HUDEP-2 (cell line): Measurements from ENCODE around the gene CPD.
"Not testable (repeated sequence)": the region's sequence is repeated elsewhere in the genome, so short reads cannot be mapped to it uniquely, and the experiment has no call there.

Source experiments
- DNase-seq, 76 experiments: peaks; one replicate each; lab custom pipeline; 2025; ENCODE audit not compliant: unreplicated experiment in 76 of 76; lab: John Stamatoyannopoulos, UW

CPD gene

DNA sequence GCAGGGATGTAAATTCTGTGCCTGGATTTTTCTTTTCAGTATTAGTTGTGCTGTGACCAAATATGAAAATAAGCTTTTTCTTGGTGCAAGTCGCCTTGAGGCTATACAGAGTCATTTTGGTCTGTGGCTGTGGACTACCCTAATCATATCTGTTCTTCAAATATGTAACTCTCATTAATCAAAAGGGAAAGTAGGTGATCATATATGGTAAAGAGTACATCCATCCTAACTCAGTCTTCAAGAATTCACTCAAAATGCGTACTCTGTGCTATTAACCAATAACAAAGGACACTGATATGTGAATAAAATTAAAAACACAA is 2.6 kb downstream of the CPD start:
- DNase-seq = no peak

DNA sequence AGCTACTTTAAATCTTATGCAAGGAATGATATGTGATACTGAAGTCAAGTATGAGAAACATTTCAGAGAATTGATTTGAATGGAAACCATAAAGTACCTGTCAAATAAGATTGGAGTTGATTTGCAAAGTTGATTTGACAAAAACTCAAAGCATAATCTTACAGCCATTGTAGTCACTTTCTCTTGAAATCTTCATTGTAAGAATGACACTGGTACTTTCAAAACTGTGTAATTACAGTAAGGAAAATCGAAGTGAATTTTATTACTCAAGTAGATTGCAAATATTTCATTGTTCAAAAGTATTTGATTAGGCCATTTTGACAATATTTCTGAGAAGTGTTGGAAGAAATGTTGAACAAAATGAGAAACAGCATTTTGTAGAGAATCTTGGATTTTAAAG is 3.6 kb downstream of the CPD start:
- DNase-seq = no peak

DNA sequence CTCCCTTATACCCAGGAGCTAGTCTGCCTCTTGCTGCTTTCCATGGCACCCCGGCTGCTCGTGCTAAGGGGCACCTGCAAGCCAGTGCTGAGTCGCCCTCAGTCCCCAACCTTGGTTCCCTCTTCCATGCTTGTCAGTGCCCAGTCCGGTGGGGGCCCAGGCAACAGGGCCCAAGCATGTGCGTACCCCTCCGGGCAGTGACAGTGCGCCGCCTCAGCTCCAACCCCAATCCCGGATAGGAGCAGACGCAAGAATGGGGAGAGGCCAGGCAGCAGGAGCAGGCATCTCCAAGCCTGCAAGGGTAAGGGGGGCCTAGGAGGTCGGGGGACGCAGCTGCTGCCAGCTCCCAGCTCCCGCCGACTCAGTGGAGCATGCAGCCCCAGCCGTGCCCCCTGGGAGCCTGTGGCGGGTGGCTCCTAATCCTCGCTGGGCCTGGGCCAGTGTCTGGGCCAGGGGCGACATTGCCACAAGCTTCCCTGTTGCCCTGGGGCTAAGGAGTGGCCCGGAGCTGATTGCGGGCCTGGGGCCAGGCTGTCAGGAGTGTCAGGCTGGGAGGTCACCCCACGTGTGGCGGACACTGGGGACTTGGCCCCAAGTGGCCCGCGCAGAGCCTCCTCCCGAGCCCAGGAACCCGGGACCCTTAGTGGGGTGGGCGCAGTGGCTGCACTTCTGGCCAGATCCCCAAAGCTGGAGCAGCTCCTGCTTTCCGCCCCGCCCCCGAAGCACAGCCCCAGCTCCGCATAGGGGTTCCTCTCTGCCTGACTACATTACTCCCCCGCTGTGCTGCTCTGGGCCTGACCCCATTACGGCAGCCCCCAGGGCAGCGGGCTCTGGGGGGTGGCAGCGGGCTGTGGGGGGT is 9.8 kb downstream of the CPD start:
- no peak for DNase-seq

DNA sequence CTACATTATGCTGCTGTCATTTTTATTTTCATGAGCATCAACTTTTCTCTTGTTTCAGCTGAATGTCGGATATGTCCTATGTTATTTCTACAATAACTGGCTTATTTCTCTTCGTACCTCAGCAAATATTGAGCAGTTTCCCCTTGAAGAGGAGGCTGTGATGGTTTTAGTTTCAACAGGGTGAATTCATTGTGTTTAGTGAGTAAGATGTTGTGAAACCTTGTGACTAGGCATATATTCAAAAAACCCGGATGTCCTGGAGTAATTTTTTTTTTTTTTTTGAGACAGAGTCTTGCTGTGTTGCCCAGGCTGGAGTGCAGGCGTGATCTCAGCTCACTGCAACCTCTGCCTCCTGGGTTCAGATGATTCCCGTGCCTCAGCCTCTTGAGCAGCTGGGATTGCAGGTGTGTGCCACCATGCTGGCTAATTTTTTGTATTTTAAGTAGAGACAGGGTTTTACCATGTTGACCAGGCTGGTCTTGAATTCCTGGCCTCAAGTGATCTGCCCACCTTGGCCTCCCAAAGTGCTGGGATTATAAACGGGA is 11.1 kb downstream of the CPD start:
- no peak for DNase-seq

DNA sequence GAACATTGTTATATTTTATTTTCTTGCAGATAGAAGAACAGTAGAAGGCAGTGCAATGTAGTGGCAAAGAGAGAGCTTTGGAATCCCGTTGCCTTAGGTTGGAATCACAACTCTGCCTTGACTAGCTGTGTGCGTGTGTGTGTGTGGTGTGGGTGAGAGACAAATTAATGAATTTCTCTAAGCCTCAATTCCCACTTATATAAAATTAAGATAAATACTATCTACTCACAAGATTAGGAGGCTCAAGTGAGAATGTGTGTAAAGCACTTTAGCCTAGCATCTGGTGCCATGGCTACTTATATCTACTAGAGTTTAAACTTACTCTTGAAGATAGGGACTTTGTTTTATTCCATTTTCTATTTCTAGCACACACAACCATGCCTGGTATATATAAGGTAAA is 12.8 kb downstream of the CPD start:
- no peak for DNase-seq

DNA sequence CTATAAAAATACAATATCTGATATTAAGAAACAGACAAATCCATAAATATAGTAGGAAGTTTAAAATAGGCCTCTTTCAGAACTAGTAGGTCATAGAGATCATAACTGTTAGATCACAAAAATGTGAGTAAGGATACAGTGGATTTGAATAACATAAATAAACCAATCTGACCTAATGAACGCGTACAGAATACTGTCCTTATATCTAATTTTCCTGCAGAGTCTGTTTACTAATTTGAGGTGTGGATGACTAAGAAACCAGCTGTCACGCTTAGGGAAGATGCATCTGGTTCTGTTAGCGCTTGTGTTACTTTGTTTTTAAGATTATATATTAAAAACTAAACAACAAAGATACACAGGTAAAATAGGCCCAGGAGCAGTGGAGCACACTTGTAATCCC is 14.8 kb downstream of the CPD start:
- no peak for DNase-seq

DNA sequence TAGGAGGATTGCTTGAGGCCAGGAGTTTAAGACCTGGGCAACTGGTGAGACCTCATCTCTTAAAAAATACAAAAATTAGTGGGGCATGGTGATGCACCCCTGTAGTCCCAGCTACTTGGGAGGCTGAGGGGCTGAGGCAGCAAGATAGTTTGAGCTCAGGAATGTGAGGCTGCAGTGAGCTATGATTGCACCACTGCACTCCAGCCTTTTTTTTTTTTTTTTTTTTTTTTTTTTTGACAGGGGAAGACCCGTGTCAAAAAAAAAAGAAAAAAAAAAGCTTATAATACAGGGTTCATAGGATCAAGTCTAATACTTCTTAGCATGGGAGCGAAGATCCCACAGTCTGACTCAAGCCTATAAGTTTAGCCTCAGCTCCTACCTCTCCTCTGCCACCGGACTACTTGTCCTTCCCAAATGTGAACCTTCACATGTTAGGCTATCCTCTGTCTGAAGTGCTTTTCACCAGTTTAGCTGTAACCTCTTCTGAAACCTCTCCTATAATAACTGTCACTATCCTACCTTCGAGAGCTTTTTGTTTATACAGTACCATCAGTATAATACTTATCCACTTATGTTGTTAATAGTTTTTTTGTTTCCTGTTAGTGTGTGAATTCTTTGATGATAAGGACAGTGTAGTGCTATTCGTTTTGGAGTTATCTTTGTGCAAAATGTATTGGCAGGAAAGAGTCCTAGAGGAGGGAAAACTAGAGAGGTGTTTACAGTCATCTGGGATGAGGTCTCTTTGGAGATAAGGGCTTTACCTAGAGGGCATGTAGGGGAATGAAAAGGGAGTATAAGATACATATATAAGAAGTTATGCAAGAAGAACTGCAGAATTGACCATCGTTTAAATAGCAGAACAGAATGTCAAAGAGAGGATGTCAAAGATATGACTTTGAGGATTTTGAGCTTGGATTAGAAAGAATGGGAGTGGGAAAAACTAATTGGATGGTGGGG is 15.5 kb downstream of the CPD start:
- DNase-seq = no peak

DNA sequence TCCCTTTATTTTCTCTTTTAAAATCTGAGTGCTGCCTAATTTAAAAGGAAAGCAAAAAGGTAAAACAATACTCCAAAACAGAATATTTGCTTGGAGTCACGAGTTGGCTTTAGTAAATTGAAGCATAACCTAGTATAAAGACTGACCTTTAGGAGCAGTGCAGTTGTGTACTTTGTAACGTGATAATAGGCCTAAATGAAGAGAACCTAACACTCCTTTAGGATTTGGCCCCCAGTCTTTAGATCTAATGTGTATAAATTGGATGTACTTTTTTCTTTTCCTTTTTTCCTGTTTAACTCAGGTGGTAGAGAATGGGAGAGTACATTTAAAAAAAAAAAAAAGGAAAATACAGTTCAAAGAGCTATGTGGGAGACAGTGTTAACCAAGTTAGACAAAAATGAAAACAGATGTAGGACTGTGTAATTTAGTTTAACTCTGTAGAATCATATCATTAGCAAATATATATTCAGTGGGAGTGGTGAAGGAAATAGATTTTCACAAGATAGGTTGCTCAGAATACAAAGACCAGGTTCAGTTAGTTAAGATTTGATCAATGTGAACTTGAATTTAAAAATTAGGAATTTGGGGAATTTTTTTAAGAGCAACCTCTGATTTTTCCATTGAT is 16.8 kb downstream of the CPD start:
- no peak for DNase-seq

DNA sequence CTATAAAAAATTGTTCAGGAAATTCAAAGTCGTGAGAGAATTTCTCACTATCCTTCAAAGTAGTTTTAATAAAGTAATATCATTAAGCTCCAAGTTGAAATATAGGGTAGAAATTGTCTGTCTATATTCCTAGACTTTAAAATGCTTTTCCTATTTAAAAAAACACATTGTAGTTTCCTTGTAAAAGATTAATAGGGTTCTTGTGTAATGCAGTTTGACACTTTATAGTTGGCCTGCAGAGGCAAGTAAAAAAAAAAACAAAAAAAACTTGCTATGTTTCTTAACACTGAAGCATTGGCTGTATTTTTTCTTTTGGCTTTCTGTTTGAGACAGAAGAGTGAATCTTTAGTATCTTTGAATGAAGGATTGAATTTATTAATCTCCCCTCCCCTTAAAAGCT is 17.4 kb downstream of the CPD start:
- DNase-seq = no peak

DNA sequence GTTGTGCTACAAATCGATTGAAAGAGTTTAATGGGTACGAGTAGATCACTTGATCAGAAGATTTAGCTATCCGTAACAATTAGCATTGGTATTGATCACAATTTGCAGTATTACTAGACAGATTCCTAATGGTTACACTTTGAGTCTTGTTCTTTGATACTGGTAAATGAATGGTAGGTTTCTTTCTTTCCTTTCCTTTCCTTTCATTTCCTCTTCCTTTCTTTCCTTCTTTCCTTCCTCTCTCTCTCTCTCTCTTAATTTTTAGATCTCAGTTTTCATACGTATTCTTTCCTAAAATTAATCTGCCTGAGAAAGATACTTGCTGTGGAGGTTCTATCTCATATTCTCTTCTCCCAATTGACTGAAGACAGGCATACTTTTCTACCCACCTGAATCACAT is 17.9 kb downstream of the CPD start:
- no peak for DNase-seq

DNA sequence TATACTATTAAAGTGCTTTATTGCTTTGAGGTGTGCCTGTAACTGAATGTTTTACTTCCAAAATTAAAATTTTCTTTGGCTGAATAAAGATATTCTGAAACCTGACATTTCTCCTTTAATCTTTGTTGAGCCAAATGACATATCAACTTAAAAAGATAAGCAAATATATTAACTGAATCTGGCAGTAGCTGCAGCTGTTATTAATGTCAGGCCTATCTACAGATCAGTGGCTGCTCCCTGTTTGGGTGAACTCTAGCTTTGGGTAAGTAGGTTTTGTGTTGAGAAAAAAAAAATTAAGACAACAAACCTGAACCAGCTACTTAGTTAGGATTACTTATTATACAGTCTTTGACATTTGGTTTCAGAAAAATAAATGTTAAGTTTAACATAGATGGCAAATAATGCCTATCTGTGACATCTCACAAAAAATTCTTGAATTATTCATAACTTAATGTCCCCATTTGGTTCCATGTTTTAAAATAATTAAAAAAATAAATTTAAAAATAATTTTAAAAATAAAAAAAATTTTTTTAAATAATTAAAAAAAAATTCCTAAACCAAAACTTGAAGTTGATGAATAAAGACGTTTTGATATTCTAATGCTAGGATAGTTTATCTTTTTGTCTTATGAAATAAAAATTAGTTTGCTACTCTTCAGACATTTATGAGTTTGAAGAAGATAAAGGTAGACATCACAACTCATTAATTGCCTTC is 19.8 kb downstream of the CPD start:
- peak in 2 of 76 experiments; percentile 4 to 11 for DNase-seq

DNA sequence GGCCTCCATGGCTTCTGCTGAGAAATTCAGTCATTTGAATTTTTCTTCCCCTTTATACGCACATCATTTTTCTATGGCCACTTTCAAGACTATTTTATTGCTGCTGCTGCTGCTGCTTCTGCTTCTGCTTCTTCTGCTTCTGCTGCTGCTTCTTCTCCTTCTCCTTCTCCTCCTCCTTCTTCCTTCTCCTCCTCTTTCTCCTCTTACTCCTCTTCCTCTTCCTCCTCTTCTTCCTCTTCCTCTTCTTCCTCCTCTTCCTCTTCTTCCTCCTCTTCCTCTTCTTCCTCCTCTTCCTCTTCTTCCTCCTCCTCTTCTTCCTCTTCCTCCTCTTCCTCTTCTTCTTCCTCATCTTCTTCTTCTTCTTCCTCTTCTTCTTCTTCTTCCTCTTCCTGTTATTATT is 22.4 kb downstream of the CPD start:
- DNase-seq = no peak

DNA sequence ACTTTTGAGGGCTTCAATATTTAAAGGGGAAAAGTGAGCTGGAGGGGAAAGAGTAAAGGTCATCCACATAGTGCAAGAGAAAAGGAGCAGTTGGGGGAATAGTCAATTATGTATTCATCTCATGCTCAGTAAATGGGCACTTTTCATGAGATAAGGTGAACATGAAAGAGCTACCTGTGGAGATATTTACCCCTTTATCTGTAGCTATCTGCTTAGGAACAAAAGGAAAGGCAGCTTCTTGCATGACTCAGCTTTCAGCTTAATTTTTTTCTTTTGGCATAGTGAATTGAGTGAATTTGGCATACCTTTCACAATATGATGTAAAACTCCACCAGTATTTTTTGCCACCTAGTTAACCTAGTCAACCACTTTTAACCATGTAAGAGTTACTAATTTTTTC is 26.4 kb downstream of the CPD start:
- no peak for DNase-seq

DNA sequence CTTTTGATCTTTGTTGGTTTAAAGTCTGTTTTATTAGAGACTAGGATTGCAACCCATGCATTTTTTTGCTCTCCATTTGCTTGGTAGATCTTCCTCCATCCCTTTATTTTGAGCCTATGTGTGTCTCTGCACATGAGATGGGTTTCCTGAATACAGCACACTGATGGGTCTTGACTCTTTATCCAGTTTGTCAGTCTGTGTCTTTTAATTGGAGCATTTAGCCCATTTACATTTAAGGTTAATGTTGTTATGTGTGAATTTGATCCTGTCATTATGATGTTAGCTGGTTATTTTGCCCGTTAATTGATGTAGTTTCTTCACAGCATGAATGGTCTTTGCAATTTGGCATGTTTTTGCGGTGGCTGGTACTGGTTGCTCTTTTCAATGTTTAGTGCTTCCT is 31.9 kb downstream of the CPD start:
- not testable (repeated sequence) for DNase-seq

DNA sequence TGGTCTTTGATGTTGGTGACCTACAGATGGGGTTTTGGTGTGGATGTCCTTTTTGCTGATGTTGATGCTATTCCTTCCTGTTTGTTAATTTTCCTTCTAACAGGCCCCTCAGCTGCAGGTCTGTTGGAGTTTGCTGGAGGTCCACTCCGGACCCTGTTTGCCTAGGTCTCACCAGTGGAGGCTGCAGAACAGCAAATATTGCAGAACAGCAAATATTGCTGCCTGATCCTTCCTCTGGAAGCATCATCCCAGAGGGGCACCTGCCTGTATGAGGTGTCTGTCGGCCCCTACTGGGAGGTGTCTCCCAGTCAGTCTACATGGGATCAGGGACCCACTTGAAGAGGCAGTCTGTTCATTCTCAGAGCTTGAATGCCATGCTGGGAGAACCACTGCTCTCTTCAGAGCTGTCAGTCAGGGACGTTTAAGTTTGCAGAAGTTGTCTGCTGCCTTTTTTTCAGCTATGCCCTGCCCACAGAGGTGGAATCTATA is 33.3 kb downstream of the CPD start:
- DNase-seq = not testable (repeated sequence)

DNA sequence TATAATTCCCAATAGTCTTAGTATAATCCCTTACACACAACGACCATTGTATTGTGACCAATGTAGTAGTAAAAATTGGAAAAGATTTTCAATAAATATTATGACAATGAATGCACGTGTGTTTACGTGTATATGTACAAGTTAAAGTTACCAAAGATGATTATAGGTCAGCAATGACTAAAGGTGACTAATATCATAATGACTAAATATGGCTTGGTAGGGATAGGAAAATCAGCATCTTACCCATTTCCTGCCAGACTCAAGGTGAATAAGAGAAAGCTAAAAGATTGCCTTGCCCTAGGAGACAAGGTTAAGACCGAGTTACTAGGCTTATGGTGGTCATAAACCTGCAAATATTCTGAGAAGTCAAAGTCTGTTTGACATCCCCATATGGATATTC is 34.4 kb downstream of the CPD start:
- no peak for DNase-seq

DNA sequence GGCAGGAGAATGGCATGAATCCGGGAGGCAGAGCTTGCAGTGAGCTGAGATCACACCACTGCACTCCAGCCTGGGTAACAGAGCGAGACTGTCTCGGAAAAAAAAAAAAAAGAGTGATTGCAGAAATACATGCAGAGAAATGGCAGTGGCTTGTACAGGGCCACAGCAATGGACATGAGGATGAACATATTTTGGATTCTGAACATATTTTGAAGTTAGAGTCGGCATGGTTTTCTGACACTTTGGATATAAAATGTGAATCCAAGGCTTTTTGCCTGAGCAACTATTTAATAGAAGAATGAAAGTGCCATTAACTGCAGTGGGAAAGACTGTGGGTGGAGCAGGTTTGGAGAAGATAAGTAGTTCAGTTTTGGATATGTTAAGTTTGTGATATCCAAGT is 35.8 kb downstream of the CPD start:
- DNase-seq = no peak

DNA sequence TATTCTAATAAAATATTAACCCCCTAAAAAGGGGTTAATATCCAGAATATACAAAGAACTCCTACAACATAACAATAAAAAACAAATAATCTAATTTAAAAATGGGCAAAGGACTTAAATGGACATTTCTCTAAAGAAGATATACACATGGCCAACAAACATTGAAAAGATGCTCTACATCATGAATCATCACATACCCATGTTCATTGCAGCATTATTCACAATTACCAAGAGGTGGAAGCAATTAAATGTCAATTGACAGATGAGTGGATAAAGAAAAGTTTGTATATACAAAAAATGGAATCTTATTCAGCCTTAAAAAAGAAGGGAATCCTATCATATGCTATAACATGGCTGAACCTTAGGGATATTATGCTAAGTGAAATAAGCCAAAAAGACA is 36.8 kb downstream of the CPD start:
- DNase-seq = no peak

DNA sequence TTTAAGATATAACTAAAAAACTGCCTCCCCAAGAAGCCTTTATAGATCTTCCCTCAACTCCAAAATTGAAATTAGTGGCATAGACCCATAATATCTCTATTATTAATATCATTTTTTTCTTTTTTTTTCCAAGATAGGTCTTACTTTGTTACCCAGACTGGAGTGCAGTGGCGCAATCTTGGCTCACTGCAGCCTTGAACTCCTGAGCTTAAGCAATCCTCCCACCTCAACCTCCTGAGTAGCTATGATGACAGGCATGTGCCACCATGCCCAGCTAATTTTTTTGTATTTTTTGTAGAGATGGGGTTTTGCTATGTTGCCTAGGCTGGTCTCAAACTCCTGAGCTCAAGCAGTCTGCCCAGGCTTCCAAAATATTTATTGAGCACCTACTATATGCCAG is 39.3 kb downstream of the CPD start:
- not testable (repeated sequence) for DNase-seq

DNA sequence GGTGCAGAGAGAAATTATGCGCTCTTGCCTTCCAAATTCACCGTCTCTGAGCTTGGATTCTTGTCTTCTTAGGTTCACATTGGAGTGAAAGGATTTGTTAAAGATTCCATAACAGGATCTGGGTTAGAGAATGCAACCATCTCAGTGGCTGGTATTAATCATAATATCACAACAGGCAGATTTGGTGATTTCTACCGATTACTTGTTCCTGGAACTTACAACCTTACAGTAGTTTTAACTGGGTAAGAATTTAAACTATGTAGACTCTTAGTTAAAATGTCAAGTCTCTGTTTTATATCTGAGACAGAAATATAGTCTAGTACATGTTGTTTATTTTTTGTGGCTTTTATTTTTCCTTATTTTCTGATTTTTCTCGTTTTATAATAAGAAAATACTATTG is 42.9 kb downstream of the CPD start:
- no peak for DNase-seq
